Karpas-422 (cell line): ENCODE measurements around the gene ZBTB7C. TPM values are rescaled to one million over a fixed set of nuclear protein-coding genes. Genes with fewer than 3 reads are reported as not detected.

ENCODE experiments used
- DNase-seq: peaks from one replicate; pipeline ENCODE4 v3.0.0-alpha.2; 2015
- H2AFZ ChIP-seq: fragments of 200-600 bp; sonication (generic); 2 replicates; pipeline ENCODE4 v1.6.1; 2014; ENCODE audit warnings: antibody characterized with exemption, low read length, mixed read lengths
- H3K27ac ChIP-seq: fragments of 200-600 bp; sonication (generic); 2 replicates; pipeline ENCODE4 v1.5.1; 2014; ENCODE audit warnings: mild to moderate bottlenecking, low read length, moderate library complexity
- H3K27me3 ChIP-seq: fragments of 200-600 bp; sonication (generic); 2 replicates; pipeline ENCODE4 v1.6.1; 2014; ENCODE audit warnings: low read length, mixed read lengths
- H3K36me3 ChIP-seq: fragments of 200-600 bp; sonication (generic); 2 replicates; pipeline ENCODE4 v1.6.1; 2014; ENCODE audit warnings: low read length, mixed read lengths; ENCODE audit not compliant: insufficient read depth
- H3K4me1 ChIP-seq: fragments of 200-600 bp; sonication (generic); 2 replicates; pipeline ENCODE4 v1.6.1; 2014; ENCODE audit warnings: mild to moderate bottlenecking, low read length, mixed read lengths
- H3K4me2 ChIP-seq: fragments of 200-600 bp; sonication (generic); 2 replicates; pipeline ENCODE4 v1.6.1; 2014; ENCODE audit warnings: low read length, low read depth, mild to moderate bottlenecking; ENCODE audit not compliant: poor library complexity, severe bottlenecking
- H3K4me3 ChIP-seq: fragments of 200-600 bp; sonication (generic); 2 replicates; pipeline ENCODE4 v1.5.1; 2014; ENCODE audit warnings: mild to moderate bottlenecking, antibody characterized with exemption, low read length, mixed read lengths
- H3K79me2 ChIP-seq: fragments of 200-600 bp; sonication (generic); 2 replicates; pipeline ENCODE4 v1.6.1; 2014; ENCODE audit warnings: mild to moderate bottlenecking, low read length, mixed read lengths
- H3K9ac ChIP-seq: fragments of 200-600 bp; sonication (generic); 2 replicates; pipeline ENCODE4 v1.6.0; 2014; ENCODE audit warnings: low read length
- H3K9me2 ChIP-seq: fragments of 200-600 bp; sonication (generic), shearing (Covaris generic); replicated peaks from 2 replicates; pipeline ENCODE4 v1.6.0; 2014; ENCODE audit warnings: mild to moderate bottlenecking, low read length, moderate library complexity; ENCODE audit not compliant: insufficient read depth
- H3K9me3 ChIP-seq: fragments of 300-700, 200-600 bp; sonication (generic); 2 replicates; pipeline ENCODE4 v1.6.1; 2014; ENCODE audit warnings: low read length, mixed read lengths
- H4K20me1 ChIP-seq: fragments of 200-600 bp; sonication (generic); 2 replicates; pipeline ENCODE4 v1.6.1; 2014; ENCODE audit warnings: mild to moderate bottlenecking, antibody characterized with exemption, low read length, low read depth; ENCODE audit not compliant: insufficient read depth
- total RNA-seq: library from RNA; depleted of rRNA; stranded (reverse); fragments of >200 nt; shearing (Covaris generic); gene quantifications from 2 replicates; pipeline ENCODE4 v1.2.3, GENCODE V29; 2014; ENCODE audit warnings: low replicate concordance

ZBTB7C gene
- total RNA-seq, 1 experiment from 2014 or later, result not detected

DNA sequence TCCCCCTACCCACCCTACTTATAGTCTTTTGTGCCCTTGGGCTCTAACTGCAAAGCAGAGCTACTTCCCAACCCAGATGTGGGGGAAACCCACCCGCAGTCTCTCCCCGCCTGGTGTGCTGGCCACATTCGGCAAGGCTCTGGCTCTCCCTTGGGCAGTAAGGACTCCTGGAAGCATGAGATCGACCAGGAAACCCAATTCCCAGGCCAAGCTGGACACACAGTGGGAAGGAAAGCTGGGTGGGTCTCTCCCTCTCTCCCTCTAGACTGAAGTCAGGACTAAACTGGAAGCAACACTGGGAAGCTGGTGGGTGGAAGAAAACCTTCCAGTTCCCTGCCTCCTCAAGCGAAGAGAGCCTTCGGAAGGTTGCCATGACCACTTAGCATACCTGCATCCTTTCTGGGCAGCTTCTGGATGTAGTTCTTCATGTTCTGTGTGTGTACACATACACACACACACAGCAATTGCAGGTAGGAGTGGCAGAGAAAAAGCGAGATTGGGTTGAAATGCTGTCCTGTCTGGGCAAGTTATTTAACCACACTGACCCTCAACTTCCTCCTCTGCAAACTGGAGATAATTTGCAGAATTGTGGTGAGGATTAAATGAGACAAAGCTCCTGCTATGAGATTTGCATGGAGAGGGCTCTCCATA lies 33.9 kb downstream of the ZBTB7C start:
- Histone ChIP-seq H3K4me1 (no peaks in the 10 kb centered on the region), H3K27me3 (no peaks in the 10 kb centered on the region), H3K79me2 (no peaks in the 10 kb centered on the region), H3K9me3 (no peaks in the 10 kb centered on the region), H2AFZ (no peak overlapping the region), H3K36me3 (no peaks in the 10 kb centered on the region), H4K20me1 (no peaks in the 10 kb centered on the region), H3K4me2 (no peak overlapping the region), H3K4me3 (no peak overlapping the region), H3K9me2 (no peaks in the 10 kb centered on the region), H3K27ac (no peak overlapping the region), H3K9ac (no peak overlapping the region)
- DNase-seq, result no peak

- Histone ChIP-seq H3K4me2 (no peak overlapping the region), H3K27ac (no peak overlapping the region), H4K20me1 (no peaks in the 10 kb centered on the region), H3K36me3 (no peaks in the 10 kb centered on the region), H3K4me1 (no peaks in the 10 kb centered on the region), H3K9me2 (no peaks in the 10 kb centered on the region), H3K27me3 (no peaks in the 10 kb centered on the region), H3K4me3 (no peak overlapping the region), H2AFZ (no peak overlapping the region), H3K9me3 (no peaks in the 10 kb centered on the region), H3K9ac (no peak overlapping the region), H3K79me2 (no peaks in the 10 kb centered on the region)
- DNase-seq, result no peak
These were observed 34.6 kb downstream of the ZBTB7C start for GRCh38 chr18:48374423-48375149.

DNA sequence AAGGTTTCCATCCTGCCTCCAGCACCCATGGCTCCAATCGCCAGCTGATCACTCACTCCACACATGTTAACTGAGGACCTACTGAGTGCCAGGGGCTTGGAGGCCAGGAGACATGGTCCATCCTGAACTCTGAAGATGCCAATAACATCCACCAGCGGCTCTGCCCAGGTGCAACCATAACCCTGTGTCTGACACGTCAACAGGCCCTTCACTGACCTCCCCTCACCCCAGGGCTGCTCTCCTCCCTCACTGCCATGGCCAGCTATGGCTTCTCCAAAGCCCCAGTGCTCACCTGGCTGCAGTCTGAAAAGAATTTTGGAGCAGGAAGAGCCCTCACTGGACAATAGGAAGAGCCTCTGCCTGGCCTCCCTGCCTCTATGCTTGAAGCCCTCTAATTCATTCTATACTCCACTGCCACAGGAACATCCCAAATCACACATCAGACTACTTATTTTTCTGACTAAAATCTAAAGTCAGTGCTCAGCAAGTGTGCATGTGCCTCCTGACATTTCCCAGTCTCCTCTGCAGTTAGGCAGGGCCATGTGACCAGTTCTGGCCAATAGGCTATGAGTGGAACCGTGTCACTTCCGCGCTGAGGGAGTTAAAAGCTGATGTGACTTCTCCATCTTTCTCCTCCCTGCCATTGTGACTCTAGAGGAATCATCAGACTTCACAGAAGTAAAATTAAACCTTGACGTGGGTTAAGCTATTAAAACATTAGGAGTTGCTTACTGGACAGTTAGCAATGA lies 37.2 kb downstream of the ZBTB7C start:
- Histone ChIP-seq H3K79me2 (no peaks in the 10 kb centered on the region), H3K27ac (no peak overlapping the region), H3K9me3 (no peaks in the 10 kb centered on the region), H3K4me2 (no peak overlapping the region), H3K27me3 (no peaks in the 10 kb centered on the region), H4K20me1 (no peaks in the 10 kb centered on the region), H2AFZ (no peak overlapping the region), H3K36me3 (no peaks in the 10 kb centered on the region), H3K9ac (no peak overlapping the region), H3K9me2 (no peaks in the 10 kb centered on the region), H3K4me3 (no peak overlapping the region), H3K4me1 (no peaks in the 10 kb centered on the region)
- no peak for DNase-seq

GRCh38 chr18:48367557-48367956 lies 41.6 kb downstream of the ZBTB7C start:
- Histone ChIP-seq H3K36me3 (no peaks in the 10 kb centered on the region), H3K4me2 (no peak overlapping the region), H4K20me1 (no peaks in the 10 kb centered on the region), H2AFZ (no peak overlapping the region), H3K27me3 (peaks cover 3% of the 10 kb centered on the region; the same call in 1 of the 2 replicates), H3K4me3 (no peak overlapping the region), H3K9me3 (no peaks in the 10 kb centered on the region), H3K9ac (no peak overlapping the region), H3K9me2 (no peaks in the 10 kb centered on the region), H3K27ac (no peak overlapping the region), H3K79me2 (no peaks in the 10 kb centered on the region), H3K4me1 (no peaks in the 10 kb centered on the region)
- DNase-seq, result no peak

GRCh38 chr18:48365965-48366364 lies 43.2 kb downstream of the ZBTB7C start:
- H3K4me1 ChIP-seq, result no peaks in the 10 kb centered on the region
- H3K79me2 ChIP-seq, result no peaks in the 10 kb centered on the region
- H3K9me2 ChIP-seq, result no peaks in the 10 kb centered on the region
- H3K4me3 ChIP-seq, result no peak overlapping the region
- no peak overlapping the region for H3K4me2 ChIP-seq
- H3K36me3 ChIP-seq, result no peaks in the 10 kb centered on the region
- DNase-seq, result no peak
- no peaks in the 10 kb centered on the region for H3K9me3 ChIP-seq
- H3K27me3 ChIP-seq, result peaks cover 3% of the 10 kb centered on the region; the same call in 1 of the 2 replicates
- no peak overlapping the region for H2AFZ ChIP-seq
- no peak overlapping the region for H3K27ac ChIP-seq
- H4K20me1 ChIP-seq, result no peaks in the 10 kb centered on the region
- H3K9ac ChIP-seq, result no peak overlapping the region

- Histone ChIP-seq H4K20me1 (no peaks in the 10 kb centered on the region), H3K27me3 (peaks cover 3% of the 10 kb centered on the region; the same call in 1 of the 2 replicates), H3K9ac (no peak overlapping the region), H2AFZ (no peak overlapping the region), H3K9me3 (no peaks in the 10 kb centered on the region), H3K27ac (no peak overlapping the region), H3K4me2 (no peak overlapping the region), H3K9me2 (no peaks in the 10 kb centered on the region), H3K36me3 (no peaks in the 10 kb centered on the region), H3K4me3 (no peak overlapping the region), H3K79me2 (no peaks in the 10 kb centered on the region), H3K4me1 (no peaks in the 10 kb centered on the region)
- DNase-seq, result no peak
These were observed 45.0 kb downstream of the ZBTB7C start for GRCh38 chr18:48364146-48364545.

GRCh38 chr18:48363175-48363574 lies 46.0 kb downstream of the ZBTB7C start:
- no peak overlapping the region for H3K27ac ChIP-seq
- no peaks in the 10 kb centered on the region for H3K36me3 ChIP-seq
- no peaks in the 10 kb centered on the region for H4K20me1 ChIP-seq
- no peak overlapping the region for H2AFZ ChIP-seq
- H3K27me3 ChIP-seq, result peaks cover 3% of the 10 kb centered on the region; the same call in 1 of the 2 replicates
- no peaks in the 10 kb centered on the region for H3K9me2 ChIP-seq
- no peaks in the 10 kb centered on the region for H3K79me2 ChIP-seq
- no peak for DNase-seq
- no peaks in the 10 kb centered on the region for H3K4me1 ChIP-seq
- H3K4me3 ChIP-seq, result no peak overlapping the region
- no peaks in the 10 kb centered on the region for H3K9me3 ChIP-seq
- no peak overlapping the region for H3K4me2 ChIP-seq
- no peak overlapping the region for H3K9ac ChIP-seq

GRCh38 chr18:48361801-48362200 lies 47.4 kb downstream of the ZBTB7C start:
- DNase-seq, result no peak
- no peaks in the 10 kb centered on the region for H3K36me3 ChIP-seq
- no peak overlapping the region for H3K4me2 ChIP-seq
- H4K20me1 ChIP-seq, result no peaks in the 10 kb centered on the region
- H3K9me2 ChIP-seq, result no peaks in the 10 kb centered on the region
- H3K9me3 ChIP-seq, result no peaks in the 10 kb centered on the region
- H3K27ac ChIP-seq, result no peak overlapping the region
- H3K9ac ChIP-seq, result no peak overlapping the region
- peaks cover 3% of the 10 kb centered on the region; the same call in 1 of the 2 replicates for H3K27me3 ChIP-seq
- no peak overlapping the region for H2AFZ ChIP-seq
- no peak overlapping the region for H3K4me3 ChIP-seq
- no peaks in the 10 kb centered on the region for H3K4me1 ChIP-seq
- H3K79me2 ChIP-seq, result no peaks in the 10 kb centered on the region
